Hepatocyte (in vitro differentiated cells): ENCODE results near the gene RNF19B. TPM values are rescaled to one million over a fixed set of nuclear protein-coding genes. Genes with fewer than 3 reads are reported as not detected.

Experiments
- DNase-seq: peaks from one replicate; pipeline ENCODE4 v3.0.0-alpha.2; 2016; ENCODE audit warnings: low spot score
- H2AFZ ChIP-seq: fragments of 200-600 bp; sonication (generic); 2 replicates; pipeline ENCODE4 v1.6.0; 2016; ENCODE audit warnings: antibody characterized with exemption, mild to moderate bottlenecking
- H3K27ac ChIP-seq: fragments of 200-600 bp; sonication (generic); 2 replicates; pipeline ENCODE4 v1.5.1; 2016; ENCODE audit warnings: mild to moderate bottlenecking
- H3K27me3 ChIP-seq: fragments of 200-600 bp; sonication (generic); 2 replicates; pipeline ENCODE4 v1.6.1; 2016
- H3K36me3 ChIP-seq: fragments of 200-600 bp; sonication (generic); replicated peaks from 2 replicates; pipeline ENCODE4 v1.5.1; 2016; ENCODE audit warnings: low read depth; ENCODE audit not compliant: insufficient read depth
- H3K4me1 ChIP-seq: fragments of 200-600 bp; sonication (generic); 2 replicates; pipeline ENCODE4 v1.5.1; 2016; ENCODE audit warnings: mild to moderate bottlenecking, moderate library complexity; ENCODE audit not compliant: insufficient read depth
- H3K4me2 ChIP-seq: fragments of 200-600 bp; sonication (generic); 2 replicates; pipeline ENCODE4 v1.6.0; 2016
- H3K4me3 ChIP-seq: fragments of 200-600 bp; sonication (generic); 2 replicates; pipeline ENCODE4 v1.5.1; 2016; ENCODE audit warnings: mild to moderate bottlenecking
- H3K79me2 ChIP-seq: fragments of 200-600 bp; sonication (generic); 2 replicates; pipeline ENCODE4 v1.6.0; 2017; ENCODE audit warnings: mild to moderate bottlenecking
- H3K9me2 ChIP-seq: fragments of 200-600 bp; sonication (generic); replicated peaks from 2 replicates; pipeline ENCODE4 v1.6.0; 2017; ENCODE audit warnings: mild to moderate bottlenecking; ENCODE audit not compliant: insufficient read depth
- H3K9me3 ChIP-seq: fragments of 200-600 bp; sonication (generic); 2 replicates; pipeline ENCODE4 v1.5.1; 2016; ENCODE audit warnings: low read depth, mild to moderate bottlenecking
- H4K20me1 ChIP-seq: fragments of 200-600 bp; sonication (generic); 2 replicates; pipeline ENCODE4 v1.6.0; 2016; ENCODE audit warnings: mild to moderate bottlenecking; ENCODE audit not compliant: insufficient read depth, poor library complexity, severe bottlenecking
- EZH2 ChIP-seq: fragments of 200-600 bp; sonication (generic); IDR thresholded peaks from 2 replicates; pipeline ENCODE4 v1.6.1; 2016; ENCODE audit warnings: antibody characterized with exemption, mild to moderate bottlenecking, borderline replicate concordance
- EZH2phosphoT487 ChIP-seq: fragments of 200-600 bp; sonication (generic); IDR thresholded peaks from one replicate; pipeline ENCODE4 v1.6.1; 2018; ENCODE audit warnings: antibody characterized with exemption, mild to moderate bottlenecking, low read depth, moderate library complexity; ENCODE audit not compliant: unreplicated experiment, severe bottlenecking
- WGBS: methylation state at CpG from one replicate; pipeline ENCODE4 v1.1.6; 2016; ENCODE audit warnings: low lambda C conversion rate; ENCODE audit errors: missing lambda C conversion rate; 5-methylcytosine and 5-hydroxymethylcytosine counted together
- polyA plus RNA-seq: library from polyadenylated mRNA; unstranded; fragments of >200 nt; fragmentation: Nextera tagmentation; extraction: Ambion mirVana; gene quantifications from 2 replicates; pipeline ENCODE4 v1.2.1, GENCODE V29; 2016
- total RNA-seq: library from RNA; depleted of rRNA; stranded (reverse); fragments of >200 nt; gene quantifications from 2 replicates; pipeline ENCODE4 v1.2.3, GENCODE V29; 2014
- TF ChIP-seq, protein P1 (sequence below): fragments of 200-600 bp; sonication (generic); IDR thresholded peaks from 2 replicates; pipeline ENCODE4 v1.5.1; 2016; ENCODE audit warnings: antibody characterized with exemption, mild to moderate bottlenecking; ENCODE audit not compliant: poor library complexity

RNF19B gene
- total and polyA plus RNA-seq, 2 experiments from 2014 or later: 15.5 to 16.1 TPM

DNA sequence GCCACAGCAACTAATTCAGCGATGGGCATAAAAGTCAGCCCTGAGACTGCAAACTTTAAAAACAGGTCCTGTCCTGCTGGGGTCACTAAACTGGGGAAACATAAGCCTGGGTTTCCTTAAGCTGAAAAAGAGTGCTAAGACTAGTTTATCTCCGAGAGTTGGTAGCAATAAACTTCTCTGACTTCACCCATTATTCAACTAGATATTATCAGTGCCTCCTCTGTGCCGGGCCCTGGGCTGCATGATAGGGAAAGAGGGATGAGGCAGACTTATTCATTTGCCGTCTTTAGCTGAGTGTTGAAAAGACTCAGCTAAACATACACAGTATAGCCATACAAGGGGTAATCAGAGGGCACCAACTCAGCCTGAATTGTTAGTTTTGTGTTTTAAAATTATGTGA lies 39.0 kb upstream of the RNF19B start:
- Histone ChIP-seq H4K20me1 (no peaks in the 10 kb centered on the region), H3K9me3 (no peaks in the 10 kb centered on the region), H3K27me3 (no peaks in the 10 kb centered on the region), H2AFZ (no peak overlapping the region), H3K4me3 (no peak overlapping the region), H3K9me2 (no peaks in the 10 kb centered on the region), H3K27ac (no peak overlapping the region), H3K79me2 (no peaks in the 10 kb centered on the region), H3K4me1 (peaks cover 6% of the 10 kb centered on the region), H3K4me2 (no peak overlapping the region), H3K36me3 (no peaks in the 10 kb centered on the region)
- no peak for DNase-seq
- WGBS: 74% methylated on average over 4 of the region's 4 CpGs
- no peak for TF ChIP-seq EZH2
- no peak for TF ChIP-seq EZH2phosphoT487
- TF ChIP-seq, protein P1, sequence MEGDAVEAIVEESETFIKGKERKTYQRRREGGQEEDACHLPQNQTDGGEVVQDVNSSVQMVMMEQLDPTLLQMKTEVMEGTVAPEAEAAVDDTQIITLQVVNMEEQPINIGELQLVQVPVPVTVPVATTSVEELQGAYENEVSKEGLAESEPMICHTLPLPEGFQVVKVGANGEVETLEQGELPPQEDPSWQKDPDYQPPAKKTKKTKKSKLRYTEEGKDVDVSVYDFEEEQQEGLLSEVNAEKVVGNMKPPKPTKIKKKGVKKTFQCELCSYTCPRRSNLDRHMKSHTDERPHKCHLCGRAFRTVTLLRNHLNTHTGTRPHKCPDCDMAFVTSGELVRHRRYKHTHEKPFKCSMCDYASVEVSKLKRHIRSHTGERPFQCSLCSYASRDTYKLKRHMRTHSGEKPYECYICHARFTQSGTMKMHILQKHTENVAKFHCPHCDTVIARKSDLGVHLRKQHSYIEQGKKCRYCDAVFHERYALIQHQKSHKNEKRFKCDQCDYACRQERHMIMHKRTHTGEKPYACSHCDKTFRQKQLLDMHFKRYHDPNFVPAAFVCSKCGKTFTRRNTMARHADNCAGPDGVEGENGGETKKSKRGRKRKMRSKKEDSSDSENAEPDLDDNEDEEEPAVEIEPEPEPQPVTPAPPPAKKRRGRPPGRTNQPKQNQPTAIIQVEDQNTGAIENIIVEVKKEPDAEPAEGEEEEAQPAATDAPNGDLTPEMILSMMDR: no peak

DNA sequence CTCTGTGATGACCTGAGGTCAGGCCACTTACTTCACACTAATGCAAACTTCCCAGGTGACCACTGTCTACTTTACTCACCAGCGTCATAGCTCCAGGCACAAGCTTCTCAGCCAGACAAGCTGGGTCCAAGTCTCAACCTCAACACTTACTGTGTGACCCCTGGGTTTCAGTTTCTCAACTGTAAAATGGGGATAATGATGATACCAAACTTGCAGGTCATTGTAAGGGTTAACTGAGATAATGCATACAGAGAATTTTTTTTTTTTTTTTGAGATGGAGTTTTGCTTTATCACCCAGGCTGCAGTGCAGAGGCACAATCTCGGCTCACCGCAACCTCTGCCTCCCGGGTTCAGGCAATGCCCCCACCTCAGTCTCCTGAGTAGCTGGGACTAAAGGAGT lies 37.4 kb upstream of the RNF19B start:
- H3K36me3 ChIP-seq: no peaks in the 10 kb centered on the region
- WGBS: 82% methylated on average over 4 of the region's 4 CpGs
- H3K4me3 ChIP-seq: no peak overlapping the region
- H3K4me2 ChIP-seq: no peak overlapping the region
- no peaks in the 10 kb centered on the region for H3K79me2 ChIP-seq
- TF ChIP-seq EZH2phosphoT487 (no peak), EZH2 (no peak)
- TF ChIP-seq, protein P1: no peak
- no peaks in the 10 kb centered on the region for H4K20me1 ChIP-seq
- no peak for DNase-seq
- no peaks in the 10 kb centered on the region for H3K9me3 ChIP-seq
- no peaks in the 10 kb centered on the region for H3K9me2 ChIP-seq
- no peak overlapping the region for H3K27ac ChIP-seq
- no peaks in the 10 kb centered on the region for H3K4me1 ChIP-seq
- H2AFZ ChIP-seq: no peak overlapping the region
- H3K27me3 ChIP-seq: no peaks in the 10 kb centered on the region

DNA sequence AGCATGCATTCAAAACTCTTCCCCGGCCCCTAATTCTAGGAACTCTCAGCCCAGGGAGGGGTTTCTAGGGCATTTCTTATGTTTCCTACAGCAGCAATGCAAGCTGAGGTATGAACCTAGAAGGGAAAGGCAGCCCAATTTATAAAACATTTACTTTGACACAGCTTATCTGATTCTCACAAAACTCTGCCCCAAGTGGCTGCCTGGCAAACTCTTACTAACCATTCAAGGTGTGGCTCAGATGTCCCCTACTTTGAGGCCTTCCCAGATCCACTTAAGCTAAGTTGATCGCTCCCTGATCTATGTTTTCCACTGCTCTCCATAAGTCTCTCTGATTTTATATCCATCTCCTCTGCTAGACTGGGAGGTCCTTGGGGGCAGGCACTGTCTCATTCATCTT lies 36.7 kb upstream of the RNF19B start:
- no peak for TF ChIP-seq EZH2phosphoT487
- TF ChIP-seq, protein P1: peak; percentile 25
- 87% methylated on average over 2 of the region's 2 CpGs for WGBS
- no peaks in the 10 kb centered on the region for H3K4me1 ChIP-seq

DNA sequence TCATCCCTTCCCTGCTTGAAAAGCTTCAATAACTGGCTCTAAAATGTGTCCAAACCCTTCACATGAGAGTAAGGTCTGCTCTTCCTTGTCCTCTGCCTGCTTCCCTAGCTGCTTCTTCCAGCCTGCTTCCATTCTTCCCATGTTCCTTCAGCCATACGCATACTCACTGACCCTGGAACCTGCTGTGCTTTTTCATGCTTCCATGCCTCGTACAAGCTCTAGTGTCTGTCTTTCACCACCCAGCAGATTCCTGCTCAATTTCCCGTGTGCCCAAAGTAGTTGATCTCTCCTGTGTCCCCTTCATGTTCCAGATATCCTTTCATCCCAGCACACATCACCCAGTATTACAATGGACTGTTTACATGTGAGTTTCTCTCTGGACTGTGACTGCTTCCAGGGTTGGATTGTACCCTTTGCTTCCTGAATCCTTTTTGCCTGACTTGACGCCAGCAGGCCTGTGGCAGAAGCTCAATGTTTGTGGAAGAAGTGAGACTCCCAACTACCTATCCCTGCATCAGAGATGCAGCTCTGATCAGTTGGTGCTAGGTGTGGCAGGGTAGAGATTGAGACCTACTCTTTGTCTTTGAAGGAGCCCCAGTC lies 35.9 kb upstream of the RNF19B start:
- H3K79me2 ChIP-seq: no peaks in the 10 kb centered on the region
- H3K4me3 ChIP-seq: no peak overlapping the region
- H2AFZ ChIP-seq: no peak overlapping the region
- H3K4me1 ChIP-seq: no peaks in the 10 kb centered on the region
- no peaks in the 10 kb centered on the region for H4K20me1 ChIP-seq
- 89% methylated on average over 4 of the region's 4 CpGs for WGBS
- H3K9me3 ChIP-seq: no peaks in the 10 kb centered on the region
- no peaks in the 10 kb centered on the region for H3K27me3 ChIP-seq
- H3K36me3 ChIP-seq: no peaks in the 10 kb centered on the region
- no peak for DNase-seq
- H3K9me2 ChIP-seq: no peaks in the 10 kb centered on the region
- no peak overlapping the region for H3K27ac ChIP-seq
- TF ChIP-seq, protein P1: no peak
- TF ChIP-seq EZH2phosphoT487 (no peak), EZH2 (no peak)
- H3K4me2 ChIP-seq: no peak overlapping the region

More for the DNA sequence above, 36.7 kb upstream of the RNF19B start:
- Histone ChIP-seq H3K4me3 (no peak overlapping the region), H4K20me1 (no peaks in the 10 kb centered on the region), H3K36me3 (no peaks in the 10 kb centered on the region), H3K27ac (no peak overlapping the region), H2AFZ (no peak overlapping the region), H3K9me3 (no peaks in the 10 kb centered on the region), H3K9me2 (no peaks in the 10 kb centered on the region), H3K4me2 (no peak overlapping the region), H3K27me3 (no peaks in the 10 kb centered on the region), H3K79me2 (no peaks in the 10 kb centered on the region)
- no peak for DNase-seq
